Raji (cell line): ENCODE data around the gene ATG2A.

Source experiments
- POLR2A ChIP-seq: IDR thresholded peaks from 2 replicates; pipeline ENCODE4 v1.6.1; 2011; ENCODE audit warnings: low read depth, low read length, control low read depth; ENCODE audit not compliant: insufficient read depth

The ATG2A gene

DNA sequence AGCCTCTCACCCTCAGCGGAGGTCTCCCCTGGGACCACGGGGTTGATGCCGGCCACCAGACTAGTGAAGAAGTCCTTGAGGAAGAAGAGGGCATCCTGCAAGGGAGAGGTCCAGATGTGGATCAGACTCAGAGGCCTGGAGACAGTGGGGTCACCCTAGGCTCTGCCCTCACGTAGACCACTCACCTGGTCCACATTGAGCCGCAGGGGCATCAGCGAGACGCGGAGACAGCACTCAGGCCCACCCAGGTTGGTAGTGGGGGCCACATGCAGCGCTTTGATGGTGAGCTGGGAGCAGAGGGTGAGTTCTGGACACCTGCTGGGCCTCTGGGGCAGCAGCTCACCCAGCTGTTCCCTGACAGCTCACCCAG, 18.9 kb downstream of the ATG2A start:
- TF ChIP-seq POLR2A = no peak

DNA sequence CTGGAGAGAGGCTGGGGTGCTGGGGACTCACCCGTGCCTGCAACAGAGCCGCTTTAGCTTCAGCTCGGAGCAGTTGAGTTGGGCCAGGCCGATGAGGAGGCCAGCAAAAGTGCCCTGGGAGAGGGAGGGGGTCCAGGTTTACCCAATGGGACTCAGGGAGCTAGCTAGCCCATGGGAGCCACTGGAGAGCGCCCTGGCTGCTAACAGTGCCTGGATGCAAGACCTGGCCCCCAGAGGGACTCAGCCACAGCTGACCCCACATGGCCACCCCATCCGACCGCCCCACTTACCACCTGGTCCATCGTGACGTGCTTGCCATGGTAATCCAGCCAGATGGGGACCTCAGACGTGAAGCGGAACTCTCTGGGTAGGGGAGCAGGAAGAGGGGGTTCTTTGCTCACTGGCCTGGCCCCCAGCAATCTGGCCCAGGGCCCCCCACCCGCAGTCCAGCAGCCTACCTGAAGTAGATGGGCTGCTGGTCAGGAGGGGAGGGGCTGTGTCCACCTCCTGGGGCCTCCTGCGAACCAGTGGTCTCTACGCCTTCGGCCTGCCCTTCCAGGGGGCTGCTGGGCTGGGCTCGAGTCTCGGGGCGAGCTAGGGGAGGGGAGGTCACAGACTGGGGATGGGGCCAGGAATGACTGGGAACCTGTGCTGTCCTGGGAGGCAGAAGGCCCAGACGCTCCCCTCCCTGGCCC, 19.5 kb downstream of the ATG2A start:
- no peak for TF ChIP-seq POLR2A

DNA sequence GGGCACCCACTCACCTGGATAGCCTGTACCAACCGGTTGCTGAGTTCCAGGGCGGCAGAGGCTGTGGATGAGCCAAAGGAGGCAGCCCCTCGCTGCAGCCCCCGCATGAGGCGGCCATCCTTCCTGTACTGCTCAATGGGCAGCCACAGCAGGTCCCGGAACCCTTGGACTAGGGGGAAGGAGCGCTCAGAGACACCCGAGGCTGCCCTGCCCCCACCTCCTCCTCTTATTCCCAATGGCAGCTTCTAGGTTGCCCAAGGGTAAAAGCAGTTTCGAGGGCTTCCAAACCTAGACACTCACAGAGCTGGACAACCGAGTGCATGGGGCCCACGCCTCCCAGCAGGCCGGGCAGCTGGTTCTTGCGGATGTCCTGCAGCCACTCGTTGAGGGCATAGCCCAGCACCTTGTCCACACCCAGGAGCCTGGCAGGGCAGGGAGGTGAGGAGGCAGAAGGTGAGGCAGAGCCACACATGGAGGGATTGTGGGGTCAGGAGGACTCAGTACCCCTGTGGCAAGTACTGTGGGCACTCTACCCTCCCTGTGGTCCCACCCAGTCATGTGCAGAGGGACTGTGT, 20.5 kb downstream of the ATG2A start:
- TF ChIP-seq POLR2A = no peak

DNA sequence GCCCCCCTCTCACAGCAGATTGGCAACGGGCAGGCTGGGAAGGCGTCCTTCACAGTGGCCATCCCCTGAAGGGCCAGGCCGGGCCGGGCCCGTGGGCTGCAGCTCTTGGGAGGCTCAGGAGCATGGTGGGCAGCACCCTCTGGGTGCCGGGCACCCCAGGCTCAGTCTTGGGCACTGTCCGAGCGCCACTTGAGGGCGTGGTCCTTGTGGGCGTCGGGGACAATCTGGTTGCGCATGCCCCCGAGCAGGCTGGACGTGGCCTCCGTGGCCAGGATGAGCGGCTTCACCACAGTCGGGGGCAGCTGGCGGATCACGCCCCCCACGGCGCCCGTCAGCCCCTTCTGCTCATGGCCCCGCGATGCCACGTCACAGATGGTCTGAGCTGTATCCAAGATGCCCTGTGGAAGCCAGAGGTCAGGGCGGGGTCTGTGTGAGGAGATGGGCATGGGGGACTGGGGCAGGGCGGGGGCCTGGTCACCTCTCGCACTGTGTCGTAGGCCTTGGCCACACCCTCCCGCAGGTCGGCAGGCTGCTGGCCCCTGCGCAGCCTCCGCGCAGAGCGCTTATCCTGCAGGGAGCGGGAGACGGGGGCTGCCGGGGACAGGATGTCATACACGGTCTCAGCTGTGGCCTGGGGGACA, 22.1 kb downstream of the ATG2A start:
- TF ChIP-seq POLR2A = no peak

DNA sequence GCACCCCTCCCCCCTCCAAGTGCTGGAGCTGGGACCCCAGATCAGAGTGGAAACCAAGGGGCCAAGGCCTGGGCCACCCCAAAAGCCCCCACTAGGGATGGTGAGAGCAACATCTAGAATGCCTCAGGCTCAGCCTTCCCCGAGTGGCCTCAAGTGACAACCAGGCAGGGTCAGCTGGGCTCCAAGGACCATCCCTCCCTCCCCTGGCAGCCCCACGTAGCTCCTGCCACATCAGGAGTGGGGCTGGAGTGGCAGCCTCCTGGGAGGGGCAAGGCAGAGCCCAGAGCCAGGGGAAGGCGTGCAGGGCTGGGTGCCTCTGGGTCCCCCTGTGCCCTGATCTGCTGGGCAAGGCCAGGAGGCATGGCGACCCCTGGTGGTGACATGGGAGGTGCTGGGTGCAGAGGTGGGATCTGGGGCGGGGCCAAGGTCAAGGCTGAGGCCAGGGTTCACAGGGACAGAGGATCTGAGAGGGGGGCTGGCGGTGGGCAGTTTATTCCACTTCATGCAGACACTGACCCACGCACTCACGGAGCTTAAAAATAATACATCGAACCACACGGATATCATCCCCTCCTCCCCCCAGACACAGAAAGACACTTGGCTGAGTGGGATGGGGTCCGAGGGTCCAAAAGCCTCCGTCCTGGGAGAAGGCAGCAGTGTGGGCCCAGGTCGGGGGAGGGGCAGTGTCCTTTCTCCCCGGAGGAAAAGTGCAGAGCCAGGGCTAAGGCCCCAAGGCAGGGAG, 22.8 kb downstream of the ATG2A start:
- 0 out of 2 replicates have a peak, but pooled peaks have one; percentile 23 for TF ChIP-seq POLR2A

DNA sequence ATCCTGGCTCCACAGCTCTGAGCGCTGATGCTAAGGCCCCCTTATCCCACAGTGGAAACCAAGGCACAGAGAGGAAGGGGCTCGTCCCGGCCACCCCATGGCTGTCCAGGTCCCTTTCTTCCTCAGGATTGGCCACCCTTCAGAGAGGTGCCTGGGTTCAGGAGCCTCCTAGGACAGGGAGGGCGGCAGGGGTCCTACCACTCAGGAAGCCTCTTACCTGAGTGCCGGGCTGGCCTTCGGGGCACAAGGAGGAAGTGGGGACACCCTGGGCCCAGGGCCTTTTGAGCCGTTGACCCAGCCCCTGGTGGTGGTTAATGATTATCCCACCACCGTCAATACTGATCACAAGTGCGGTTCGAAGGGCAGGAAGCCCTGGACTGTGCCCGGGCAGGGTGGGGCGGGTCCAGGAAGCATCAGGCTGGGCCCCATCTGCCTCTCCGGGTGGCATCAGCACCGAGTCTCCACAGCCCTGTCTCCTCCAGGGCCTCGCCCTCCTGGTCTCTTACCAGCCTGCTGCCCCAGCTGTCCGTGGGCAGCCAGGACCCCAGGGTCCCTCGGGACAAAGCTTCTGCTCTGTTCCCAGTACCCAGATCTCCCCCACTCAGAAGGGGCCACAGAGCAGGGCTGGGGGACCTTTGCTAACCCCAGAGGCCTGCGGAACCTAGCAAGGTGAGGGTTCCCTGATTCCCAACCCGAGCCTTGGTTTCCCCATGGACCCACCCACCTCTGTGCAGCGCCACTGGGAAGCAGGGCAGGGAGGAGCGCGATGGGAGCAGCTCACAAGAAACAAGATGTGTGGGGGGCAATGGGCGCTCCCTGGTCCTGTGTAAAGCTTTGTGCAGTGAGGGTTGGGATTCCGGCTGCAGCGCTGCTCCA, 23.6 kb downstream of the ATG2A start:
- no peak for TF ChIP-seq POLR2A

DNA sequence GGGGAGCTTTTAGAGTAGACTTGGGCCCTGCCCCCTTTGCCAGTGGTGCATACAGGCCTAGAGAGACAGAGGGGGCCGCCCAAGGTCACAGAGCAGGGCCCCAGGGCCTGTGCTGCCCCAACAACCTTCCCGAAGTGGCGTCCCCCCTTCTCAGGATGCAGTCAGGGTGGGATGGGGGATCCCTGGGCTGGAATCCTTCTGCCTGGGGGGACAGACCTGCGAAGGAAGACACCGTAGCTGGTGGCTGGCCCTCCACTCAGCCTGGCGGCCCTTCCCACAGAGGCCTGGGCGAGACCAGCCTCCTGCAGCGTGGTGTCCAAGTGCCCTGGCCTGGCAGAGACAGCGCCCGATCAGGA, 24.2 kb downstream of the ATG2A start:
- no peak for TF ChIP-seq POLR2A

DNA sequence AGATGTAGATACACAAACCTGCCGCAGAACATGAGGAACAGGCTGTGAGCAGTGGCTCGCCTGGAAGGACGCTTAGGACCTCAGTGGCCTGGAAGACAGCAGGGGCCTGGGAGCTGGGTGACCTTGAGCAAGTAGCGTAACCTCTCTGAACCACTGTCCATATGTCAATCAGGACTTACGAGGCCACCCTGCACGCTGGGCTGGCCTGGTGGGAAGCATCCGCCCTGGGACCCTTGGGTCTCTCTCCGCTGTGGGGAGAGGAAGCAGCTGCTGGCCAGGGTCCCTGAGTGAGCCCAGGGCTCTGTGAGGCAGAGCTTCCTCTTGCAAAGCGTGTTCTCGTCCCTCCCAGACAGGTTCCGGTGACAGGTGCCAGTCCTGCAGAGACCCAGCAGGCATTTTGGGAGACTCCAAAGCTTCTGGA, 24.6 kb downstream of the ATG2A start:
- no peak for TF ChIP-seq POLR2A

DNA sequence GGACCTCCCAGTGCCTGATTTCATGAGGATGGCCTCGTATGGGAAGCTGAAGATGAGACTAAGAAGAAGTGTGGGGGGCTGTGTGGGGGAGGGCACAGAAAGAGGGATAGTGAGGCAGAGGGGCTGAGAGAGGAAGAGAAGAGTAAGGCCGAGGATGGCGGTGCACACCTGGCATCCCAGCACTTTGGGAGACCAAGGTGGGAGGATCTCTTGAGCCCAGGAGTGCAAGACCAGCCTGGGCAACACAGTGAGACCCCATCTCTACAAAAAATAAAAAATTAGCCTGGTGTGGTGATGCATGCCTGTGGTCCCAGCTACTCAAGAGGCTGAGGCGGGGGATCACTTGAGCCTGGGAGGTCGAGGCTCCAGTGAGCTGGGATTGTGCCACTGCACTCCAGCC, 25.1 kb downstream of the ATG2A start:
- TF ChIP-seq POLR2A = no peak

DNA sequence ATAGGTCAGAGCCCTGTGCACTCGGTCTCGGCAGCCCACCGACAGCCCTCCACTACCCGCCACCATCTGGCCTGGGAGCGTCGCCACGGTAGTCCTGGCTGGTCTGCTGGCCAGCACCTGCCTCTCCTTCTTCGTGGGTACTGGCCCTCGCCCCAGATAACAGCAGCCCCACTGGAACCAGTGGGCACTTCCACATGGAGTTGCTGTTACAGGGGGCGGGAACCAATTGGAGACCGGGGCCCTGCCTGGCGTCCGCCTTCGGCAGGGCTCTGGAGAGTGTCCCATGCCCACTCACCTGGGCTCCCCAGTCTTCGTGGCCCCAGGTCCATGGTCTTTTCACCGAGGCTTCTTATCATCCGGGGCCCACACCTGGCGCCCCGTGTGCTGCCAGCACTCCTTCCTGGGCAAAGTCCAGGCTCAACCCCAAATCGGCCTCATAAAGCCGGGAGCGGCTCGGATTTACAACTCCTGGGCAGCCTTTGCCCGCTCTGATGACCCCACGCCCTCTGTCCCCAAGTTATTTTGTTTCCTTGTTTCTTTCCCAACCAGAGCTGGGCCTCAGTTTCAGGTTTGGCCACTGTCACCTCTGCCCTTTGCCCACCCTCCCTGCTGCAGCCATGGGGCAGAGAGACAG, 25.7 kb downstream of the ATG2A start:
- TF ChIP-seq POLR2A = no peak

DNA sequence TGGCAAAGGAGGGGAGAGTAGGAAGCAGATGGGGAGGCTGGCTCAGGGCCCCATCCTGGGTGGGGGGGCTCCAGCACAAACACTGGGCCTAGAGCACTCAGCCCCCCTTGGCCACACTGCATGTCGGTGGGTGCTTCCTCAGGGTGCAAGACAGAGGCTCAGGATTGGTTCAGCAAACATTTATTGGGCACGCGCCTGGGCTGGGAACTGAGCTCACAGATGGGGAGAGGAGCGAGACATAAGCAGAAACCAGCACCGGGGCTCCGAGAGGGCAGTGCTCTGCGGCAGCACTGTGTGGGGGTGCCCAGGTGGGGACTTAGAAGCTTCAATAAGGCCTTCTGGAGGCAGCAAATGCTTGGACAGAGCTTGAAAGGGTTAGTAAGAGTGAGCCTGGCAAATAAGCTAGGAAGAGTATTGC, 26.5 kb downstream of the ATG2A start:
- no peak for TF ChIP-seq POLR2A

DNA sequence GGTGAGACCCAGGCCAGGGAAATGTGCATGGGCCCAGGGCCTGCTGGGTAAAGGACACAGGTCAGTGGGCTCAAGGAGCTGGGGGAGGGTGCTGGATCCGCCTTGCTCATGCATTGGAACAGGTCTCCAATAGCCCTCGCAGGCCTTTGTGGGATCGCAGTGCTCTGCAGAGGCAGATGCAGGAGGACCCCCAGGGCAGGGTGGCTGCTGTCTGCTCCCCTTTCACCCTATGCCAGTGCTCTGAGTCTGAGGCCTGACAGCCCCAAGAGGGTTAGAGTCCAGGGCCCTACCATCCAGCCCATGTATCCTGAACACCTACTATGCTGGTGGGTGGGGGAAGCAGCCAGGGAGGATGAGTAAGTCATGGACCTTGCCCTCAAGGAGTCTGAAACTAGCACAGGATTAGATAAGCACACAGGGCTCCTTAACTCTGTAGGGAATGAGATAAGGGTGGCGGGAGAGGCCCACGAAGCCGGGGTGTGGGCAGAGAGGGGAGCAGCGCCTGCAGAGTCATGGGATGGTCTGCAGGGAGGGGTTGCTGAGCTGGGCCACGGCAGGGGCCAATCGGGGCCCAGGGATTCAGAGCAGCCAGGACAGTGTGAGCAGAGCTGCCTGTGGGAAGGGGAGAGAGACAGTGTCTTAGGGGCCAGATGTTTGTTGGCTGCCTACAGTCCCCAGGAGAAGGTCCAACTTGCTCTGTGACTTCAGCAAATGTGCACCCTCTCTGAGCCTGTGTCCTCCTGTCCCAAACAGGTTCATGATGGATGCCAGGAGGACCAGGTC, 28.1 kb downstream of the ATG2A start:
- no peak for TF ChIP-seq POLR2A

DNA sequence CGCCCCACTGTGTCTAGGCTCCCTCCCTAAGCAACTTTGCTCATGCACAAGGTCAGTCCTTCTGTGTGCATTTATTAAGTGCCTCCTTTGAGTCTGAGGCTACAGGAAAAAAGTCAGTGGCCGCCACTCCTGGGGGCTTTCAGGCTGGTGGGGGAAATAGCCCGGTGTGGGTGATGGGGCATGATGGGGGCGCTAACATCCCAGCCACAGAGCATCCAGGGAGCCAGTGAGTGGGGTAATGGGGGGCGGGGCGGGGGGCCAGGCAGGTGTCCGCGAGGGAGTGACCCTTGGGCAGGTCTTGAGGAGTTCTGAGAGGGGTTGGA, 28.6 kb downstream of the ATG2A start:
- no peak for TF ChIP-seq POLR2A
